Suprapubic skin (tissue), 4 donors: ENCODE data around the gene PLXNB3.

Source experiments
- POLR2A ChIP-seq, 2 donors: fragments of 450-650 bp; IDR thresholded peaks; one replicate each; pipeline ENCODE4 v1.6.1; 2017; ENCODE audit warnings: antibody characterized with exemption in 2 of 2, mild to moderate bottlenecking in 2 of 2, moderate library complexity in 2 of 2
- POLR2AphosphoS5 ChIP-seq, 3 donors: sonication (generic); formaldehyde crosslinking; IDR thresholded peaks; one replicate each; pipeline ENCODE4 v1.6.1; 2017; ENCODE audit warnings: antibody characterized with exemption in 3 of 3
- TF ChIP-seq, protein P1 (sequence below), 2 donors: fragments of 200-600 bp in 1 of 2; fragments of 450-650 bp in 1 of 2; sonication (generic) in 1 of 2; IDR thresholded peaks; one replicate each; pipeline ENCODE4 v1.5.1; 2016 to 2019; ENCODE audit warnings: antibody characterized with exemption in 2 of 2, mild to moderate bottlenecking in 1 of 2, moderate library complexity in 1 of 2

DNA sequence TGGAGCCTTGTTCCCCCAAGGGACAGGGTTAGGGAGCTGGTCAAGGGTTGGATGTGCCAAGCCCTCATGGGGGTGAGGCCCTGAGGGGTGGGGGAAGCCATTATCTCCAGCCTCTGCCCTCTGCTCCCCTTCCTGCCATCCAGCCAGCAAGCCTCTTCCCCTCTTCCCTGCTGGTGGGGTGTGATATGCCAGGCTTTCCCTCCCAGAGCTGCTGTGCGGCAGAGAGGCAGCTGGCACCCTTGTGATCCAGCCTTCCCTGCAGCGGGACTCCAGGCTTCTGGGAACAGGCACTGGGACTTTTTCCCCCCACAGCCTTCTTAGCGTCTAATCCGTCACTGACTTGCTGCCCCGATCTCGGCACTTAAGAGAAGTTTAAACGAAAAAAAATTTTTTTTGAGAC, 36.7 kb downstream of the PLXNB3 start:
- TF ChIP-seq, protein P1, sequence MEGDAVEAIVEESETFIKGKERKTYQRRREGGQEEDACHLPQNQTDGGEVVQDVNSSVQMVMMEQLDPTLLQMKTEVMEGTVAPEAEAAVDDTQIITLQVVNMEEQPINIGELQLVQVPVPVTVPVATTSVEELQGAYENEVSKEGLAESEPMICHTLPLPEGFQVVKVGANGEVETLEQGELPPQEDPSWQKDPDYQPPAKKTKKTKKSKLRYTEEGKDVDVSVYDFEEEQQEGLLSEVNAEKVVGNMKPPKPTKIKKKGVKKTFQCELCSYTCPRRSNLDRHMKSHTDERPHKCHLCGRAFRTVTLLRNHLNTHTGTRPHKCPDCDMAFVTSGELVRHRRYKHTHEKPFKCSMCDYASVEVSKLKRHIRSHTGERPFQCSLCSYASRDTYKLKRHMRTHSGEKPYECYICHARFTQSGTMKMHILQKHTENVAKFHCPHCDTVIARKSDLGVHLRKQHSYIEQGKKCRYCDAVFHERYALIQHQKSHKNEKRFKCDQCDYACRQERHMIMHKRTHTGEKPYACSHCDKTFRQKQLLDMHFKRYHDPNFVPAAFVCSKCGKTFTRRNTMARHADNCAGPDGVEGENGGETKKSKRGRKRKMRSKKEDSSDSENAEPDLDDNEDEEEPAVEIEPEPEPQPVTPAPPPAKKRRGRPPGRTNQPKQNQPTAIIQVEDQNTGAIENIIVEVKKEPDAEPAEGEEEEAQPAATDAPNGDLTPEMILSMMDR (IDR thresholded peaks at IDR 0.05) = no peak
- TF ChIP-seq POLR2A (IDR thresholded peaks at IDR 0.05) = no peak
- no peak for TF ChIP-seq POLR2AphosphoS5 (IDR thresholded peaks at IDR 0.05)
